Measurements from ENCODE around the gene CANT1. TPM values are rescaled to one million over a fixed set of nuclear protein-coding genes. Genes with fewer than 3 reads are reported as not detected.

The CANT1 gene
- total and polyA plus RNA-seq, 2 of the 13 experiments (the other 11 are each of a cell fraction or from before 2014, with no cell fraction given) = 34.1 to 42.1 TPM

- TF ChIP-seq ZBTB8A (CRISPR knock-in tag; IDR thresholded peaks at IDR 0.05; ENCODE audit: borderline replicate concordance, low read depth) (no peak; the same call in 1 of the 2 replicates), CBX5 (CRISPR knock-in tag; IDR thresholded peaks at IDR 0.05; ENCODE audit: borderline replicate concordance) (peak; percentile 62; the same call in 1 of the 2 replicates), ZNF574 (CRISPR knock-in tag; IDR thresholded peaks at IDR 0.05) (no peak), SP1 (IDR thresholded peaks at IDR 0.05) (no peak), SP1 (CRISPR knock-in tag; IDR thresholded peaks at IDR 0.05) (peak; percentile 60), NFIC (IDR thresholded peaks at IDR 0.05; ENCODE audit: low read length) (no peak), KLF16 (CRISPR knock-in tag; IDR thresholded peaks at IDR 0.05) (peak in 1 of 2 experiments; percentile 51; a peak in 1 of 4 replicates), ZBTB7A (CRISPR knock-in tag; IDR thresholded peaks at IDR 0.05) (peak; percentile 47; the same call in 1 of the 2 replicates), ZNF747 (CRISPR knock-in tag; IDR thresholded peaks at IDR 0.05; ENCODE audit: borderline replicate concordance) (peak; percentile 54; the same call in 1 of the 2 replicates), XRCC5 (optimal IDR thresholded peaks at IDR 0.05; ENCODE audit: low read length) (peak; percentile 61), HIVEP1 (CRISPR knock-in tag; IDR thresholded peaks at IDR 0.05) (peak; percentile 21; the same call in 1 of the 2 replicates), ZNF530 (CRISPR knock-in tag; IDR thresholded peaks at IDR 0.05; ENCODE audit: low read depth) (no peak), SATB2 (CRISPR knock-in tag; IDR thresholded peaks at IDR 0.05) (no peak), RCOR2 (CRISPR knock-in tag; IDR thresholded peaks at IDR 0.05) (peak; percentile 56; the same call in 1 of the 2 replicates), MLX (CRISPR knock-in tag; IDR thresholded peaks at IDR 0.05) (peak; percentile 54), ZNF12 (CRISPR knock-in tag; IDR thresholded peaks at IDR 0.05) (peak; percentile 38), ZNF136 (CRISPR knock-in tag; IDR thresholded peaks at IDR 0.05; ENCODE audit: low read depth) (peak; percentile 9; the same call in 1 of the 2 replicates), ZSCAN25 (CRISPR knock-in tag; IDR thresholded peaks at IDR 0.05) (0 out of 2 replicates have a peak, but pooled peaks have one; percentile 12), NR2F2 (IDR thresholded peaks at IDR 0.05; ENCODE audit: borderline replicate concordance, low read depth) (peak; percentile 17; the same call in 1 of the 2 replicates), ZNF550 (CRISPR knock-in tag; IDR thresholded peaks at IDR 0.05; ENCODE audit: borderline replicate concordance) (0 out of 2 replicates have a peak, but pooled peaks have one; percentile 33), ESRRA (CRISPR knock-in tag; IDR thresholded peaks at IDR 0.05; ENCODE audit: low read depth) (peak; percentile 87)
- TF ChIP-seq, protein P1, sequence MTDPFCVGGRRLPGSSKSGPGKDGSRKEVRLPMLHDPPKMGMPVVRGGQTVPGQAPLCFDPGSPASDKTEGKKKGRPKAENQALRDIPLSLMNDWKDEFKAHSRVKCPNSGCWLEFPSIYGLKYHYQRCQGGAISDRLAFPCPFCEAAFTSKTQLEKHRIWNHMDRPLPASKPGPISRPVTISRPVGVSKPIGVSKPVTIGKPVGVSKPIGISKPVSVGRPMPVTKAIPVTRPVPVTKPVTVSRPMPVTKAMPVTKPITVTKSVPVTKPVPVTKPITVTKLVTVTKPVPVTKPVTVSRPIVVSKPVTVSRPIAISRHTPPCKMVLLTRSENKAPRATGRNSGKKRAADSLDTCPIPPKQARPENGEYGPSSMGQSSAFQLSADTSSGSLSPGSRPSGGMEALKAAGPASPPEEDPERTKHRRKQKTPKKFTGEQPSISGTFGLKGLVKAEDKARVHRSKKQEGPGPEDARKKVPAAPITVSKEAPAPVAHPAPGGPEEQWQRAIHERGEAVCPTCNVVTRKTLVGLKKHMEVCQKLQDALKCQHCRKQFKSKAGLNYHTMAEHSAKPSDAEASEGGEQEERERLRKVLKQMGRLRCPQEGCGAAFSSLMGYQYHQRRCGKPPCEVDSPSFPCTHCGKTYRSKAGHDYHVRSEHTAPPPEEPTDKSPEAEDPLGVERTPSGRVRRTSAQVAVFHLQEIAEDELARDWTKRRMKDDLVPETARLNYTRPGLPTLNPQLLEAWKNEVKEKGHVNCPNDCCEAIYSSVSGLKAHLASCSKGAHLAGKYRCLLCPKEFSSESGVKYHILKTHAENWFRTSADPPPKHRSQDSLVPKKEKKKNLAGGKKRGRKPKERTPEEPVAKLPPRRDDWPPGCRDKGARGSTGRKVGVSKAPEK (CRISPR knock-in tag; IDR thresholded peaks at IDR 0.05; ENCODE audit: borderline replicate concordance) = no peak
- TF ChIP-seq, protein P2, sequence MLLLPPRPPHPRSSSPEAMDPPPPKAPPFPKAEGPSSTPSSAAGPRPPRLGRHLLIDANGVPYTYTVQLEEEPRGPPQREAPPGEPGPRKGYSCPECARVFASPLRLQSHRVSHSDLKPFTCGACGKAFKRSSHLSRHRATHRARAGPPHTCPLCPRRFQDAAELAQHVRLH (CRISPR knock-in tag; IDR thresholded peaks at IDR 0.05; ENCODE audit: borderline replicate concordance, low read depth) = peak; percentile 82; the same call in 1 of the 2 replicates
These were observed 17.8 kb upstream of the CANT1 start (continued) for GRCh38 chr17:79027274-79027924.
